ENCODE results near the gene PID1.

Gene PID1

DNA sequence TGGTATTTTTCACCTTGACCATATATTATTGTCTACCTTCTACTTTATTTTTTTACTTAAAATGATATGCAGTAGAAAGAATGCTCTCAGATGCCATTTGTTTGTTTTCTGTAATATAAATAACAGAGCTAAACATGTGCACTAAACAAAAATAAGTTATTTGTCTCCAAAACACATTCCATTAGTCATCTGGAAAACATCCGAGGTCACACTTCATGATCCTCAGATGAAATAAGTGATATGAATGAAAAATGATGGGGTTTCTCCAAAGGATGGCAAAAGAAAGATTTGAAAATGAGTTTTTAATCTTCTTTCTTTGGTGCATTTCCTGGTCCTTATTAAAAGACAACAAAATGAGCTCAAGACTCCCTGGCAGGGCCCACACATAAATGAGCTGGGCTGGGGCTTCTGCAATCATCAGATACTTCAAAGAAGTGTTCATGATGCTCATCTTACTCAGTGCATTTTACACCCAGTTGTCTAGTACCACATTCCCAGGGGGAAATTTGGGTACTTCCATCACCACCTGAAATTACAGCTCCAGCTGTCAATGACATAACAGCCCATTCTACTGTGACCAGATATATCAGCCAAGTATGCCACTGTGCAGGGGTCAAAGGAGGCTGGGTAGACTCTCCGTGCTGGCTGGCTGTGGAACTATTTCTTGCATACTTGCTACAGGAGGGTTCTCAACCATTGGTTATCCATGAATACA is 283.5 kb downstream of the PID1 start:
- DNase-seq = no peak

DNA sequence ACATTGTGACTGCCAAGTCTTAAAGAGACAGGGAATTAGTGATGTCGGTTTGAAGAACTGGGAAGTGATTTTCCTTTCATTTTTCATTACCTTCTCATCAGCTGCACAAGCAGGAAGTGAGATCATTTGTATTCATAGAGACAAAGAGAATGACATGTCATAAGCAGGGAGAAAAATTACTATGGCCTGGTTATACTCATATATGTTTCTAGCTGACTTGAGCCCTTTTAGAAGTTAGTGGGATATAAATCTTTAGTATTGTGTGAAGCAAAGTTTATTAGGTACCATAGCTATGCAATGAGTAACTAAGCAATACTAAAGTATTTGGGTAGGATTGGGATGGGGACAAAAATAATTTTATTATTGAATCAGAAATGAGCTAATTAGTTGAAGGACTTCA is 284.1 kb downstream of the PID1 start:
- no peak for DNase-seq

DNA sequence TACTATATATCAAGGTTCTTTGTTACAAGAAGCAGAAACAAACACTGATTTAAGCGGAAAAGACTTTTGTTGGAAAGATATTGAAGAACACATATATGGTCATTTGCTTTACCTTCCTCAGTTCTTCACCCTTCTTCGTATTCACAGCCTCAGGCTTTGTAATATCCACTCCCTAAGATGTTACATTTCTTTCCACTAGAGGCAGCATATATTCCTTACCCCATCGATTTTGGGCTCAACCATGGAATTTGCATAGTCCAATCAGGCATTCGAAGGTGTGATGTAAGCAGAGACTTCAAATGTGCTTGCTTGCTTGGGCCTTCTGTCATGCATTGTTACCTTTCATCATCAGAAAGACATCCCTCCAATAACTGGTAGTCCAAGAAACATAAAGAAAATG is 287.4 kb downstream of the PID1 start:
- no peak for DNase-seq

- DNase-seq = no peak
These were observed 296.9 kb downstream of the PID1 start for GRCh38 chr2:228974169-228974568.
